DMS114 treated with DMSO at 0.1 percent for 48 hours (cell line): ENCODE data around the gene OTUD4.
A peak's percentile ranks its signal among the peaks of the same experiment; 100 is the strongest.

Source experiments
- DNase-seq: peaks from one replicate; lab custom pipeline; 2025; ENCODE audit not compliant: unreplicated experiment; lab: John Stamatoyannopoulos, UW

OTUD4 gene

DNA sequence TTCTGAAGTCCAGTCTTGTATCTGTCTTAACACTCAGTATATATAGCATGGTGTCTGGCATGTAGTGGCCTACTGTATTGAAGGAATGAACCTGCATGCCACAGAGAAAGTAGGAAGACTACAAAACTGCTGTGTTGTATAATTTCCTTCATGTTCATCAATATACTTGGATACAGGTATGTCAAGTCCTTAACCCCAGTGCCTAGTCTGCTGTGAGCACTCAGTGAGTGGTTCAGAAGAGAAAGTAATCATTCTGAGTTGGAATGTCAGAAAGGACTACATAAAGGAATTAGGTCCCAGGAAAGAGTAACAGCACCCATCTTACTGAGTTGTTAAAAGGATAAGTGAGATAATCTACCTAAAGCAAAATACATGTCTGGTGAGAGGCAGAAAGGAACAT lies 50.3 kb downstream of the OTUD4 start:
- DNase-seq = no peak

DNA sequence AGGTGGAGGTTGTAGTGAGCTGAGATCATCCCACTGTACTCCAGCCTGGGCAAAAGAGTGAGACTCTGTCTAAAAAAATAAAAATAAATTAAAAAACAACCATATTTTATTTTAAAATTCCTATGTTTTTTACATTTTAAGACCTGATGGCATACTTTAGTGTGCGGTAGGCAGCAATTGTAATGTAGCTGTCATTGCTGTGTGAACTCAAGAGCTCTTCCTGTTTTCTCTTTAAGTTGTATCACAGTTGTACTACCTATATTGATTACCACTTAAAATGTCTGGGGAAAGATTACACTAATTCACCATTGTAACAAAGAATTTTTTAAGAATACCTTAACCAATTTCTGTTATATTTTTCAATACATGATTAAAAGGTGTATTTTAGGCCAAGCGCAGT lies 55.0 kb downstream of the OTUD4 start:
- no peak for DNase-seq

DNA sequence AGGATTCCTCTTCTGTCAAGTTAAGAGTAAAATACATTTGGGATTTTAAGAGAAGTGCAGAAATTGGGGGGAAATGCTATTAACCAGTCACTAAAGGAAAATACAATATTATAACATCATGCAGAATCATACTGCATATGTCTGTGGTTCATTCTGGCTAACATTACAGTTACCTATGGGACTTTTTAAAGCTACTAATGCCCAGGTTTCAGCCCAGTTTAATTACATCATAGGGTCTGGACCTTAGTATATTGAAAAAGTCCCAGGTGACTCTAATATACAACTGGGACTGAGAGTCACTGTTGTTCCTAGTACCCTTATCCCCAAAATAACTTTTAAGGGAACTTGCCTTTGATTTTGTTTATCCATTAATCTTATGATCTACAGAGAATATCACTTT lies 72.3 kb downstream of the OTUD4 start:
- no peak for DNase-seq

DNA sequence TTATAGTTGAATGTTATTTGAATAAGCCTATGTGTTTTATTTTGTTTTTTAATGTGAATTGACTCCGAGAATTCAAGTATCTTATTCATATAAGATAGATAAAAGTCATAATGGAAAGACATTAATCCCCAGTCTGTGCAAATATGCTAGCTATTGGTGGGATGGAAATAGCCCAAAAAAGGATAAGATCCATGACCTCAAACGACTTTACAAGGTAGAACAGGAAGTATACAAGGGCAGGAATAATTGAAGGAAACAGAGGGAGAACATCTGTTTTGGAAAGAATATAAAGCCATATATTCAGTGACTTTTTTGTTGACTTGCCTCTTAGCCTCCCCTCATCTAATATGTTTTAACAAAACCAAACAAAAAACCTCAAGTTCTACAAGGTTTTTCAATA lies 73.3 kb downstream of the OTUD4 start:
- no peak for DNase-seq

DNA sequence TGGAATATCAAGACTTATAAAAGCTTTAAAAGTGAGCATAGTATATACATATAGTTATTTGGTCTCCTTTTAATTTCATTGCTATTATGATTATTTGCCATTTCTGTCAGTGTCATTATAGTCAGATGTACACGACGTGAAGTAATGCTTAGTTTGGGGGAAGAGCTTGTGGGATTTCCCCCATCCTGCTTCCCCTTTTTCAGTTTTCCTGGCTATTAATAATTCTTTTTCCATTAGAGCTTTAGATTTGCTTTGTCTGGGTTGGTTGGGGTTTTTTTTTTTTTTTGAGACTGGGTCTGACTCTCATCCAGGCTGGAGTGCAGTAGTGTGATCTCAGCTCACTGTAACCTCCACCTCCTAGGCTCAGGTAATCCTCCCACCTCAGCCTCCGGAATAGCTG lies 76.9 kb downstream of the OTUD4 start:
- DNase-seq = no peak

GRCh38 chr4:145102619-145103018 lies 77.8 kb downstream of the OTUD4 start:
- no peak for DNase-seq

DNA sequence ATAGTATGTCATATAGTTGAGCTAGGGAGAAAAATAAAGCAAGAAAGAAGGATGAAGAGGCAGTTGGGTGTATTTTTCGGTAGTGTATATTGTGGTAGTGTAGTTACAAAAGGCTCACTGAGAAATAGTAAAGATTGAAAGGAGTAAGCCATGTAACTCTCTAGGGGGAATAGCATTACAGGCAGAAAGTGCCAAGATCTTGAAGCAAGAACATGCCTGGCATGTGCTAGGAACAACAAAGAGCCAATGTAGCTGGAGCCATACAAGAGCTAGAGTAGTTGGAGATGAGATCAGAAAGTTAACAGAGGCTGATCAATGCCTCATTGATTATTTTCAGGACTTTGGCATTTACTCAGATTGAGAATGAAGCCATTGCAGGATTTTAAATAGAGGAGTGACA lies 79.3 kb downstream of the OTUD4 start:
- DNase-seq = no peak

DNA sequence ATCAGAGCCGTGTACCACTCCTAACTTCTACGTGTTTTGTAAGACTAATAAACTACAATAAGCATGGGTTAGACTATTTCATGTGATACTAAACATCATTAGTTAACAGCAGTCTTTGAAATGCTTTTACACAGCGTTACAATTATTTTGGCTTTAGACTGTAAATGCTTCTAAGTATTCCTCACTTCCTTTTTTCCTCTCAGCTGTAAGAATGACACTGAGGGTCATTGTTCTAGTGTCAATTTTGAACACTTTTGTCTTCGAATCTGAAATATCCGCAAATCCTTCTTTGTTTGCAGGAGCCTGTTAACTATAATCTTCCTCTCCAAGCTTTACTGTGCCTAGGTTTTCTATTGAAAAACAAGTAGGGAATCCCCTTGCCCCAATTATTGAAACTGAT lies 80.7 kb downstream of the OTUD4 start:
- no peak for DNase-seq

- DNase-seq = no peak
These were observed 81.7 kb downstream of the OTUD4 start for GRCh38 chr4:145098675-145099037.

GRCh38 chr4:145097821-145098674 lies 82.3 kb downstream of the OTUD4 start, which contains the start of the genes ABCE1 and ANAPC10:
Gene ABCE1, plus strand, starts transcription at chr4:145098311. Its CDS starts 6,102 bp downstream, at chr4:145104413.
Gene ANAPC10, minus strand, starts transcription at chr4:145098196. Its CDS starts 2,097 bp downstream, at chr4:145096099.
- DNase-seq = peak; percentile 85

DNA sequence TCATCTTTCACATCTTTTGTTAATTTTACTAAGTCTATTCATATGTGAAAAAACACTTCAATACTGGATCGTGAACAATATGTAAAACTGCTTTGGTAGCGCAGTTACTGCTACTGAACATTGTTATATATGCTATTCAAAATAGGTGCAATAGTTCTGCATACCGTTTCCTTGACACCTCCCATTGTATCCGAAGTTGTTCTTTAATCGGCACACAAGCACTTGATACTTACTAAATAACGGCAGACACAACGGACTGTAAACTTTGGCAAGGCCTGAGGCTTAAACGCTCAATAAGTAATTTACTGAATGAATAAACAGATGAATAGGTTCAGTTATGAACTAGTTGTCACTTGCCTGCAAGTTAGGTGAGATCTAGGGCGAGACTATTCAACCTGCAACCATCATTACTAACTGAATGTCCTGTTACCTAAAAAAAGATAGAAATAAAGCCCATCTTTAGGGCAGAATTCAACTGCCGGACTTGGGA lies 83.0 kb downstream of the OTUD4 start:
- no peak for DNase-seq

DNA sequence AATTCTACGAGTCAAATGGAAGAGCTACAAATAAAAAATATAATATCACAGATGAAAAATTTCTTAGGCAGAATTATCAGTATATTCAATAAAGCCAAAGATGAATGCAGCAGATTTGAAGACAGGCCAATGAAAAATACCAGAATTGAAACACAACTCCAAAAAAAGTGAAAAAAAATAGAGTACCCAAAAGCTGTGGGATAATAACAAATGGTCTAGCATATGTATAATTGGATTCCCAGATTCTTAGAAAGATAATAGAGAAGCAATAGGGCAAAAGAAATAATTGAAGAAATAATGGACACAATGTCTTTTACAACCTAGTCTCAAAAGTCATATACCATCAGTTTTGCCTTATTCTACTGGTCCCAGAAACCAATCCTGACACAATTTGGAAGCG lies 86.8 kb downstream of the OTUD4 start:
- no peak for DNase-seq

GRCh38 chr4:145090380-145090779 lies 90.0 kb downstream of the OTUD4 start:
- DNase-seq = no peak

GRCh38 chr4:145083891-145084605 lies 96.3 kb downstream of the OTUD4 start:
- DNase-seq = no peak
